Glutamatergic neuron (in vitro differentiated cells): ENCODE measurements around the gene CKS1B. TPM values are rescaled to one million over a fixed set of nuclear protein-coding genes. Genes with fewer than 3 reads are reported as not detected.

Source experiments
- DNase-seq: peaks from one replicate; pipeline ENCODE4 v3.0.0; 2022
- H3K27ac Mint-ChIP-seq: one replicate; pipeline ENCODE4 v1.8.0; 2020; ENCODE audit warnings: mild to moderate bottlenecking, mixed read lengths, inconsistent platforms; ENCODE audit not compliant: unreplicated experiment
- H3K27me3 Mint-ChIP-seq: one replicate; pipeline ENCODE4 v1.8.0; 2020; ENCODE audit warnings: mild to moderate bottlenecking, moderate library complexity, mixed read lengths, inconsistent platforms; ENCODE audit not compliant: unreplicated experiment
- H3K36me3 Mint-ChIP-seq: one replicate; pipeline ENCODE4 v1.8.0; 2020; ENCODE audit warnings: mild to moderate bottlenecking, mixed read lengths, inconsistent platforms; ENCODE audit not compliant: unreplicated experiment
- H3K4me1 Mint-ChIP-seq: one replicate; pipeline ENCODE4 v1.8.0; 2020; ENCODE audit warnings: mild to moderate bottlenecking, low read depth, mixed read lengths, inconsistent platforms; ENCODE audit not compliant: unreplicated experiment
- H3K4me3 Mint-ChIP-seq: one replicate; pipeline ENCODE4 v1.8.0; 2020; ENCODE audit warnings: mild to moderate bottlenecking, mixed read lengths, inconsistent platforms; ENCODE audit not compliant: unreplicated experiment
- H3K9me3 Mint-ChIP-seq: one replicate; pipeline ENCODE4 v1.8.0; 2020; ENCODE audit warnings: mild to moderate bottlenecking, moderate library complexity, mixed read lengths, inconsistent platforms; ENCODE audit not compliant: unreplicated experiment
- CTCF ChIP-seq: fragments of 200-600 bp; sonication (generic); IDR thresholded peaks from one replicate; pipeline ENCODE4 v1.5.0; 2021; ENCODE audit not compliant: partially characterized antibody, unreplicated experiment
- total RNA-seq: library from RNA; stranded (reverse); fragmentation: NEBNext Ultra II Directional; extraction: Animal tissue kit (Norgen Biotek cat#: 25700); gene quantifications from one replicate; pipeline ENCODE4 v1.2.1, GENCODE V29; 2021; ENCODE audit not compliant: unreplicated experiment

Gene CKS1B
- total RNA-seq, 1 donor from 2014 or later, result 22.8 TPM

- Mint-ChIP-seq H3K4me3 (peak overlapping the region; percentile 71), H3K36me3 (no peaks in the 10 kb centered on the region), H3K27me3 (peaks cover 12% of the 10 kb centered on the region), H3K9me3 (peaks cover 12% of the 10 kb centered on the region), H3K27ac (peak overlapping the region; percentile 84), H3K4me1 (peaks cover 19% of the 10 kb centered on the region)
- no peak for TF ChIP-seq CTCF
- no peak for DNase-seq
These were observed 43.5 kb downstream of the CKS1B start for GRCh38 chr1:155017946-155018316.

- H3K27ac Mint-ChIP-seq, result peak overlapping the region; percentile 71
- no peak for TF ChIP-seq CTCF
- no peak for DNase-seq
These were observed 44.3 kb downstream of the CKS1B start for GRCh38 chr1:155018617-155019348.

GRCh38 chr1:155019377-155020245, 45.1 kb downstream of the CKS1B start:
- DNase-seq, result no peak
- TF ChIP-seq CTCF, result no peak
- Mint-ChIP-seq H3K9me3 (peaks cover 12% of the 10 kb centered on the region), H3K36me3 (no peaks in the 10 kb centered on the region), H3K27ac (peak overlapping the region; percentile 71), H3K4me3 (peak overlapping the region; percentile 54), H3K4me1 (peaks cover 19% of the 10 kb centered on the region), H3K27me3 (peaks cover 12% of the 10 kb centered on the region)

More at GRCh38 chr1:155018617-155019348, 44.3 kb downstream of the CKS1B start:
- Mint-ChIP-seq H3K4me3 (peak overlapping the region; percentile 15), H3K9me3 (peaks cover 12% of the 10 kb centered on the region), H3K4me1 (peaks cover 19% of the 10 kb centered on the region), H3K36me3 (no peaks in the 10 kb centered on the region), H3K27me3 (peaks cover 12% of the 10 kb centered on the region)

- TF ChIP-seq CTCF, result no peak
- Mint-ChIP-seq H3K27ac (no peak overlapping the region), H3K36me3 (no peaks in the 10 kb centered on the region), H3K27me3 (peaks cover 14% of the 10 kb centered on the region), H3K4me3 (no peak overlapping the region), H3K4me1 (peaks cover 19% of the 10 kb centered on the region), H3K9me3 (peaks cover 12% of the 10 kb centered on the region)
- DNase-seq, result no peak
These were observed 47.9 kb downstream of the CKS1B start for GRCh38 chr1:155022136-155022926.
